Thyroid gland (tissue), 4 donors: ENCODE measurements around the gene KAT2A. TPM values are rescaled to one million over a fixed set of nuclear protein-coding genes. Genes with fewer than 3 reads are reported as not detected.
"Not testable (repeated sequence)": the region's sequence is repeated elsewhere in the genome, so short reads cannot be mapped to it uniquely, and the experiment has no call there.

ENCODE experiments used
- DNase-seq, 2 donors: peaks; one replicate each; pipeline ENCODE4 v3.0.0-alpha.2; 2019
- H3K27ac ChIP-seq, 3 donors: fragments of 200-600 bp; sonication (generic); 1 replicate in 2 of 3; 2 replicates in 1 of 3; pipeline ENCODE4 v1.5.1; 2016 to 2019; ENCODE audit warnings: mild to moderate bottlenecking in 1 of 3, moderate library complexity in 1 of 3
- H3K27me3 ChIP-seq: fragments of 200-600 bp; sonication (generic); one replicate; pipeline ENCODE4 v1.5.1; 2019
- H3K36me3 ChIP-seq, 2 donors: fragments of 200-600 bp; sonication (generic); one replicate each; pipeline ENCODE4 v1.5.1; 2016 to 2019
- H3K4me1 ChIP-seq, 2 donors: fragments of 200-600 bp; sonication (generic); one replicate each; pipeline ENCODE4 v1.5.1; 2017 to 2019
- H3K4me3 ChIP-seq, 3 donors: fragments of 200-600 bp; sonication (generic); replicated peaks in 1 of 3; 1 replicate in 2 of 3; 2 replicates in 1 of 3; pipeline ENCODE4 v1.5.1; 2016; ENCODE audit warnings: mild to moderate bottlenecking in 1 of 3
- H3K9me3 ChIP-seq: fragments of 200-600 bp; sonication (generic); one replicate; pipeline ENCODE4 v1.5.1; 2017
- CTCF ChIP-seq, 6 experiments: fragments of 200-600 bp in 3 of 6; fragments of 450-650 bp in 3 of 6; sonication (generic) in 3 of 6; IDR thresholded peaks; one replicate each; pipeline ENCODE4 v1.5.1; 2016 to 2019; ENCODE audit warnings: antibody characterized with exemption in 6 of 6, mild to moderate bottlenecking in 2 of 6, inconsistent platforms in 1 of 6, moderate library complexity in 1 of 6
- POLR2A ChIP-seq, 2 donors: fragments of 450-650 bp; IDR thresholded peaks; one replicate each; pipeline ENCODE4 v1.6.1; 2017; ENCODE audit warnings: antibody characterized with exemption in 2 of 2, mild to moderate bottlenecking in 2 of 2, moderate library complexity in 1 of 2
- WGBS, 2 donors: methylation state at CpG; one replicate each; pipeline ENCODE4 v1.1.5; 2017; 5-methylcytosine and 5-hydroxymethylcytosine counted together
- intact Hi-C: fragments of 100-400 bp; cut with DNase I; formaldehyde crosslinking; loops from one replicate; pipeline ENCODE4 v1.15.1; 2023
- total RNA-seq, 4 donors: library from RNA; depleted of rRNA; stranded (reverse); fragments of >200 nt; gene quantifications; one replicate each; pipeline ENCODE4 v1.2.3, GENCODE V29; 2016

KAT2A gene
- total RNA-seq, 4 donors from 2014 or later = 14.2 to 37.9 (median 23.3) TPM

DNA sequence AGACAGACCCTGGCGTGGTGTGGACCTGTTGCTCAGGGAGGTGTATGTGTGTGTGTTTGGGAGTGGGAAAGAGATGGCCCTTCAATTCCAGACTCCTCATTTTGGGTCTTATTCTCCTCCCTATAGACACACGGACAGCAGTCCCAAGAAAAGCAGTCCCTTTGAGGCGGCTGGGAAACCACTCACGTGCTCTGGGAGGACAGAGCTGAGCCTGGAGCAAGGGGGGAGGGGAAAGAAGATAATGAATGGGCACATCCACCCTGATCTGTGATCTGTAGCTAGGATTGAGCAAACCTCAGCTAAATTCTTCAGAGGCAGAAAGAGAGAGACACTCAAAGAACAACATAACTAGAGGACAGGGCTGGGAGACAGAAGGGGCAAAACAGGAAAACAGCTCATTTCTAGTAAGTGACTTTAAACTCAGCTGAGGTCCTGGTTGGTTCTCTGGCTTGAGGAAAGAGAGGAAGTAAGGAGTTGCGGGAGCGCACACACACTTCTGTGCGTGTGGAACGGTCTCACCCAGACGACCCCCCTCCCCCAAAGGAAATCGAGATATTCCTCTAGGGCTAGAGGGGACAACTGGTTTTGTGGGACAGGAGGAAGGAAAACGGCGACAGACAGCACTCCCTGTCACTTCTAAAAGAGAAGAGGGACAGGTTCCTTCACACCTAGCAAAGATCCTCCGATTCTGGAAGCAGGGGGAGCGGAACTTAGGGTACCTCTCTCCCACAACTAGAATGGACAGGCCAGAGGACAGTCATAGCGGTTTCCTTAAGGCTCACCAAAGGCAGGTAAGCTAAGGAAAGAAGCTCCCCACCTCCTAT, 33.0 kb upstream of the KAT2A start:
- WGBS, 2 donors = 8% methylated on average over 15 of the region's 15 CpGs
- H3K27ac ChIP-seq = peak overlapping the region; percentile 47 to 68 (median 57)

DNA sequence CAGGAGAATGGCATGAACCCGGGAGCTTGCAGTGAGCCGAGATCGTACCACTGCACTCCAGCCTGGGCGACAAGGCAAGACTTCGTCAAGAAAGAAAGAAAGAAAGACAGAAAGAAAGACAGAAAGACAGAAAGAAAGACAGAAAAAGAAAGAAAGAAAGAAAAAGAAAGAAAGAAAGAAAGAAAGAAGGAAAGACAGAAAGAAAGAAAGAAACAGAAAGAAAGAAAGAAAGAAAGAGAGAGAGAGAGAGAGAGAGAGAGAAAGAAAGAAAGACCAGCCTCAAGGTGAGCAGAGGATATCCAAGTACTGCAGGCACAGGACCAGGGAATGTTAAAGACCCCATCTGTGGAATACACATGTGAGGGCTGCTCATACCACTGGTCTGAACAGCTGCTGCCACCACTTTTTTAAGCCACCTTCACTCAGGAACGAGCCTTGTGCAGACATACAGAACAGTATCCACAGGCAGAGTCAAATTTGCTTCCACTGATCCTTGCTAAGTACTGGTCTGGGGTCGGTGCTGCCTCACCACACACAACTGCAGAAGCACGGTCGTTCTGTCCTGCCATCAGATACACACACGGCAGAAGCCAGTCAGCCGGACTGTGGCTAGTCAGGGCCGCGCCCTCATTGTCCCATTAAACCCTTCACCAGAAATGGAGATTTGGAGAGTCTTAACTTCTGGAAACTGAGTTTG, 25.9 kb upstream of the KAT2A start:
- WGBS, 2 donors = 87 to 88% methylated on average over 13 of the region's 13 CpGs
- Histone ChIP-seq H3K36me3 (peaks cover 0 to 5% of the 10 kb centered on the region in 2 donors), H3K27me3 (no peaks in the 10 kb centered on the region), H3K9me3 (no peaks in the 10 kb centered on the region), H3K4me1 (peaks cover 4 to 18% of the 10 kb centered on the region in 2 donors), H3K4me3 (no peak overlapping the region), H3K27ac (no peak overlapping the region)
- DNase-seq = no peak
- intact Hi-C loops = no loop called here
- TF ChIP-seq POLR2A (IDR thresholded peaks at IDR 0.05) (no peak), CTCF (IDR thresholded peaks at IDR 0.05) (no peak)

More for the DNA sequence above, 33.0 kb upstream of the KAT2A start:
- Histone ChIP-seq H3K36me3 (no peaks in the 10 kb centered on the region), H3K4me1 (peaks cover 24 to 28% of the 10 kb centered on the region in 2 donors), H3K27me3 (no peaks in the 10 kb centered on the region), H3K4me3 (peak overlapping the region; percentile 65 to 91 (median 86)), H3K9me3 (no peaks in the 10 kb centered on the region)
- DNase-seq = no peak
- TF ChIP-seq CTCF (IDR thresholded peaks at IDR 0.05) = no peak
- no peak for TF ChIP-seq POLR2A (IDR thresholded peaks at IDR 0.05)
- intact Hi-C loops = loop anchor here (10.0 kb wide), 1 partner anchor 51 kb away; no protein-coding TSS in a partner anchor

- peaks cover 15 to 49% of the 10 kb centered on the region in 2 donors for H3K4me1 ChIP-seq
- intact Hi-C loops, H3K36me3 ChIP-seq, DNase-seq, H3K4me3 ChIP-seq, H3K27ac ChIP-seq, H3K9me3 ChIP-seq, H3K27me3 ChIP-seq: not testable (repeated sequence)
- WGBS, 2 donors = 74 to 81% methylated on average over 4 of the region's 4 CpGs
These were observed 22.0 kb upstream of the KAT2A start for GRCh38 chr17:42143138-42143537.

- Histone ChIP-seq H3K27ac (no peak overlapping the region), H3K27me3 (no peaks in the 10 kb centered on the region), H3K9me3 (no peaks in the 10 kb centered on the region), H3K36me3 (peaks cover 5% of the 10 kb centered on the region in 2 donors), H3K4me3 (no peak overlapping the region), H3K4me1 (peaks cover 15 to 52% of the 10 kb centered on the region in 2 donors)
- intact Hi-C loops = no loop called here
- WGBS, 2 donors = 40 to 66% methylated on average over 6 to 7 of the region's 7 CpGs
- peak; percentile 47 to 52 for DNase-seq
- TF ChIP-seq POLR2A (IDR thresholded peaks at IDR 0.05) = no peak
- no peak for TF ChIP-seq CTCF (IDR thresholded peaks at IDR 0.05)
These were observed 21.3 kb upstream of the KAT2A start for GRCh38 chr17:42142371-42142896.

DNA sequence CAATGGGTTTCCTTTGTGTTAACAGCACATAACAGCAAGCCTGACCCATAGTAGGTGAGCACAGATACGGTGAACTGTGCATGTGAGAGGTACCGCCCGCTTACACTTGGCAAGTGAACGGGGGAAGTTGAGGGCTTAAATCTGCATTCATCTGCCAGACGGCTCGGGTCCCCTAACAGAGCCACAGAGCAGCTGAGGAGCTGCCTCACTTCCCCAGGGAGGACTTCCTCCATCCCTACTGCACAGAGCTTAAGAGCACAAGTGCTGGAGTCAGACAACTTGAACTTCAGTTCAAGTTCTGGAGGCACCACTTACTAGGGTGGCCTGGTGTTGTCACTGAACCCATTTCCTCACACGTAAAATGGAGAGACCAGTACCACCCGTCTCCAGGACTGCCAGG, 20.2 kb upstream of the KAT2A start:
- Histone ChIP-seq H3K4me1 (peaks cover 18 to 61% of the 10 kb centered on the region in 2 donors), H3K4me3 (no peak overlapping the region), H3K27me3 (no peaks in the 10 kb centered on the region), H3K27ac (no peak overlapping the region), H3K9me3 (no peaks in the 10 kb centered on the region), H3K36me3 (peaks cover 5% of the 10 kb centered on the region in 2 donors)
- DNase-seq = no peak
- intact Hi-C loops = no loop called here
- WGBS, 2 donors = 76 to 79% methylated on average over 8 of the region's 8 CpGs
- TF ChIP-seq POLR2A (IDR thresholded peaks at IDR 0.05) (no peak), CTCF (IDR thresholded peaks at IDR 0.05) (no peak)

GRCh38 chr17:42140690-42141089, 19.5 kb upstream of the KAT2A start:
- H3K4me3 ChIP-seq, intact Hi-C loops, H3K36me3 ChIP-seq, H3K27ac ChIP-seq, DNase-seq, H3K27me3 ChIP-seq, H3K9me3 ChIP-seq: not testable (repeated sequence)
- peaks cover 25 to 67% of the 10 kb centered on the region in 2 donors for H3K4me1 ChIP-seq
- whole genome bisulfite sequencing, 2 donors = 94 to 100% methylated on average over 7 of the region's 7 CpGs
